ENCODE results near the gene PRR16. TPM values are rescaled to one million over a fixed set of nuclear protein-coding genes. Genes with fewer than 3 reads are reported as not detected.

PRR16 gene
- total and polyA plus RNA-seq, 4 experiments from 2014 or later: not detected

- Mint-ChIP-seq H3K36me3 (no peaks in the 10 kb centered on the region), H3K27me3 (no peaks in the 10 kb centered on the region), H3K9me3 (peaks cover 0 to 3% (median 0%) of the 10 kb centered on the region in 8 donors), H3K4me3 (no peak overlapping the region), H3K4me1 (no peaks in the 10 kb centered on the region), H3K27ac (no peak overlapping the region)
- Histone ChIP-seq H3K4me1 (ENCODE audit: insufficient read depth, low read length) (no peaks in the 10 kb centered on the region), H3K36me3 (ENCODE audit: insufficient read depth, low read length) (no peaks in the 10 kb centered on the region), H3K27ac (ENCODE audit: low read depth, low read length) (no peak overlapping the region), H3K9me3 (ENCODE audit: control insufficient read depth in 1 of 2, low read length in 2 of 2) (no peaks in the 10 kb centered on the region), H3K27me3 (ENCODE audit: insufficient read depth, low read length) (no peaks in the 10 kb centered on the region), H3K4me3 (ENCODE audit: low read length in 2 of 2) (no peak overlapping the region)
- ChIA-PET POLR2A (ENCODE audit: partially characterized antibody) (no interaction called here), CTCF (ENCODE audit: partially characterized antibody) (no interaction called here)
- no peak for DNase-seq
- intact Hi-C loops (cut with micrococcal nuclease): no loop called here
These were observed 12.0 kb downstream of the PRR16 start for GRCh38 chr5:120476063-120476462.

DNA sequence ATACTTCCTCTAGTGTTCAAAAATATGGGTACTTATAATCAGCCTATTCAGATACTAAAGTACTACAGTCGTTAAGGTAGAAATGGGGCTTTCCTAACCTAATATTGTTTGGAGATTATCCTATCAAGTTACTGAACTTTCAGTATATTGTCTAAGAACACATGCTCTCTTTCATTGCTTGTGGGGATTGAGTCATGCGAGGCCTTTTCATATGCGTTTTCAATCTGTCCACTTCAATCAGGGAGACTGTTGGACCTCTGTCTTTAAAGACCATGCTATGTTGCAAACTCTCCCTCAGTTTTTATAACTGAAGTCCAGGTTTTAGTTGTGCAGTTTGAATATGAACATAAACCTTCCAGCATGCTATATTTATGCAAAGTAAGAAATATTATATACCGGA lies 15.0 kb downstream of the PRR16 start:
- no peaks in the 10 kb centered on the region for H3K36me3 ChIP-seq (ENCODE audit: insufficient read depth, low read length)
- H3K9me3 ChIP-seq (ENCODE audit: control insufficient read depth in 1 of 2, low read length in 2 of 2): no peaks in the 10 kb centered on the region
- no peak overlapping the region for H3K4me3 ChIP-seq (ENCODE audit: low read length in 2 of 2)
- no peaks in the 10 kb centered on the region for H3K27me3 ChIP-seq (ENCODE audit: insufficient read depth, low read length)
- no peak for DNase-seq
- POLR2A ChIA-PET (ENCODE audit: partially characterized antibody): no interaction called here
- intact Hi-C loops (cut with micrococcal nuclease): no loop called here
- H3K27ac ChIP-seq (ENCODE audit: low read depth, low read length): no peak overlapping the region
- Mint-ChIP-seq H3K4me1 (no peaks in the 10 kb centered on the region), H3K9me3 (peaks cover 0 to 3% (median 1%) of the 10 kb centered on the region in 8 donors), H3K36me3 (no peaks in the 10 kb centered on the region), H3K27ac (no peak overlapping the region), H3K27me3 (no peaks in the 10 kb centered on the region), H3K4me3 (no peak overlapping the region)
- no peaks in the 10 kb centered on the region for H3K4me1 ChIP-seq (ENCODE audit: insufficient read depth, low read length)
- CTCF ChIA-PET (ENCODE audit: partially characterized antibody): no interaction called here

DNA sequence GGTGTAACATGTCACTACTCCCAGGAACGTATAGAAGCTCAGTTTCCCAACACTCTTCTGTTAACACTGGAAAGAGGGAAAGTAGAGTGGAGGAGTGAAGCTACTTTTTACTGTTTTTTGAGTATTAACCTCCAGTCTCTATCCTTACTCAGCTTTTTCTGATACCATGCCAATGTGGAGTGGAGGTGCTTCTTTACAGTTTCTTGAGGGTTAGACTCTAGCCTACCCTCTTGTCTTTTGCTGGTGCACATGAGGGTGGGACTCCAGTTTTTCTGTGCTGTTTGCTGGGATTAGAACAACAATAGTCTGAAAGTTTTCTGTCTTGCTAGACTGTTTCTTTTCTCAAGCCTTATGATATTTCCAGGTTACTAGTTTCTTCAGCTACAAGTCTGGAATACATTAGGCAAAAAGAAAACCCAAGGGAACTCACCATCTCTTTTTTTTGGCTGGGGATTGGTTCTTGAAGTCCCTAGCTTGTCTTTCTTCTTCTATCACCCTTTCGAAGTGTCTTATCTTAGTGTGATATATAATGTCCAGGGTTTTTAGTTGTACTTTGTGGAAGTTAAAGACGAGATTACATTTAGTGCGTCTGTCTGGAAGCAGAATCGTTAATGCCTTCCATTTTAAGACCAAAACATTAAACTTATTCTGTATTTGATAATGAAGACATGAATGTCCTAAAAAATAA lies 35.9 kb downstream of the PRR16 start:
- no peaks in the 10 kb centered on the region for H3K27me3 Mint-ChIP-seq
- Histone ChIP-seq H3K36me3 (ENCODE audit: insufficient read depth, low read length) (no peaks in the 10 kb centered on the region), H3K27ac (ENCODE audit: low read depth, low read length) (no peak overlapping the region), H3K4me3 (ENCODE audit: low read length in 2 of 2) (no peak overlapping the region), H3K9me3 (ENCODE audit: control insufficient read depth in 1 of 2, low read length in 2 of 2) (no peaks in the 10 kb centered on the region), H3K27me3 (ENCODE audit: insufficient read depth, low read length) (no peaks in the 10 kb centered on the region), H3K4me1 (ENCODE audit: insufficient read depth, low read length) (no peaks in the 10 kb centered on the region)
- no peak overlapping the region for H3K4me3 Mint-ChIP-seq
- H3K36me3 Mint-ChIP-seq: no peaks in the 10 kb centered on the region
- H3K4me1 Mint-ChIP-seq: no peaks in the 10 kb centered on the region
- no peak for DNase-seq
- CTCF ChIA-PET (ENCODE audit: partially characterized antibody): no interaction called here
- H3K9me3 Mint-ChIP-seq: peaks cover 0 to 12% (median 5%) of the 10 kb centered on the region in 8 donors
- H3K27ac Mint-ChIP-seq: no peak overlapping the region
- intact Hi-C loops (cut with micrococcal nuclease): no loop called here
- POLR2A ChIA-PET (ENCODE audit: partially characterized antibody): no interaction called here

- Mint-ChIP-seq H3K4me1 (no peaks in the 10 kb centered on the region), H3K27me3 (no peaks in the 10 kb centered on the region), H3K36me3 (no peaks in the 10 kb centered on the region), H3K27ac (no peak overlapping the region), H3K9me3 (peaks cover 0 to 8% (median 2%) of the 10 kb centered on the region in 8 donors), H3K4me3 (no peak overlapping the region)
- Histone ChIP-seq H3K4me3 (ENCODE audit: low read length in 2 of 2) (no peak overlapping the region), H3K27me3 (ENCODE audit: insufficient read depth, low read length) (no peaks in the 10 kb centered on the region), H3K4me1 (ENCODE audit: insufficient read depth, low read length) (no peaks in the 10 kb centered on the region), H3K9me3 (ENCODE audit: control insufficient read depth in 1 of 2, low read length in 2 of 2) (no peaks in the 10 kb centered on the region), H3K27ac (ENCODE audit: low read depth, low read length) (no peak overlapping the region), H3K36me3 (ENCODE audit: insufficient read depth, low read length) (no peaks in the 10 kb centered on the region)
- CTCF ChIA-PET (ENCODE audit: partially characterized antibody): no interaction called here
- POLR2A ChIA-PET (ENCODE audit: partially characterized antibody): no interaction called here
- DNase-seq: no peak
- intact Hi-C loops (cut with micrococcal nuclease): no loop called here
These were observed 38.4 kb downstream of the PRR16 start for GRCh38 chr5:120502531-120502930.

GRCh38 chr5:120503341-120503740 lies 39.2 kb downstream of the PRR16 start:
- no peak overlapping the region for H3K4me3 ChIP-seq (ENCODE audit: low read length in 2 of 2)
- Mint-ChIP-seq H3K9me3 (peaks cover 0 to 8% (median 2%) of the 10 kb centered on the region in 8 donors), H3K27ac (no peak overlapping the region), H3K27me3 (no peaks in the 10 kb centered on the region), H3K36me3 (no peaks in the 10 kb centered on the region), H3K4me3 (no peak overlapping the region), H3K4me1 (no peaks in the 10 kb centered on the region)
- H3K27me3 ChIP-seq (ENCODE audit: insufficient read depth, low read length): no peaks in the 10 kb centered on the region
- H3K9me3 ChIP-seq (ENCODE audit: control insufficient read depth in 1 of 2, low read length in 2 of 2): no peaks in the 10 kb centered on the region
- no peak overlapping the region for H3K27ac ChIP-seq (ENCODE audit: low read depth, low read length)
- H3K36me3 ChIP-seq (ENCODE audit: insufficient read depth, low read length): no peaks in the 10 kb centered on the region
- H3K4me1 ChIP-seq (ENCODE audit: insufficient read depth, low read length): no peaks in the 10 kb centered on the region
- no peak for DNase-seq
- POLR2A ChIA-PET (ENCODE audit: partially characterized antibody): no interaction called here
- CTCF ChIA-PET (ENCODE audit: partially characterized antibody): no interaction called here
- intact Hi-C loops (cut with micrococcal nuclease): no loop called here

GRCh38 chr5:120504057-120504456 lies 40.0 kb downstream of the PRR16 start:
- Mint-ChIP-seq H3K27ac (no peak overlapping the region), H3K36me3 (no peaks in the 10 kb centered on the region), H3K4me1 (no peaks in the 10 kb centered on the region), H3K27me3 (no peaks in the 10 kb centered on the region), H3K4me3 (no peak overlapping the region), H3K9me3 (peaks cover 0 to 8% (median 2%) of the 10 kb centered on the region in 8 donors)
- no peak for DNase-seq
- POLR2A ChIA-PET (ENCODE audit: partially characterized antibody): no interaction called here
- Histone ChIP-seq H3K4me1 (ENCODE audit: insufficient read depth, low read length) (no peaks in the 10 kb centered on the region), H3K4me3 (ENCODE audit: low read length in 2 of 2) (no peak overlapping the region), H3K27ac (ENCODE audit: low read depth, low read length) (no peak overlapping the region), H3K9me3 (ENCODE audit: control insufficient read depth in 1 of 2, low read length in 2 of 2) (no peaks in the 10 kb centered on the region), H3K27me3 (ENCODE audit: insufficient read depth, low read length) (no peaks in the 10 kb centered on the region), H3K36me3 (ENCODE audit: insufficient read depth, low read length) (no peaks in the 10 kb centered on the region)
- CTCF ChIA-PET (ENCODE audit: partially characterized antibody): no interaction called here
- intact Hi-C loops (cut with micrococcal nuclease): no loop called here

DNA sequence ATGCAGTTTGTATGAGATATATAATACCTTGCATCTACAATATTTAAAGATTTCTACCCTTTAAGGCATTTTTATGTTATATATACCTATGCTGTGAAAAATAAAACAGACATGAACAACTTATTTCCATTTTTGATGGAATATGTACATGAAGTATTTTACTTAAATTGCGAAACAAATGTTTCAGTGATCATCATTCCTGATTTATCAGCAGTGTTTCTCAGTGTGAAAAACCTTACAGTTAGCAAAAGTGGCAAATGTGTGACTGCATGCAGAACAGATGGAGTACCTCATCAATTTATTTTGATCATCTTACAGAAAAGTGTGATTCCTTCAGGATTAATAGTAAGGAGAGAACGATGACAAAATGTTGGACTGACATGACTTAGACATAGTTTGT lies 43.1 kb downstream of the PRR16 start:
- Histone ChIP-seq H3K9me3 (ENCODE audit: control insufficient read depth in 1 of 2, low read length in 2 of 2) (no peaks in the 10 kb centered on the region), H3K4me1 (ENCODE audit: insufficient read depth, low read length) (no peaks in the 10 kb centered on the region), H3K36me3 (ENCODE audit: insufficient read depth, low read length) (no peaks in the 10 kb centered on the region), H3K27ac (ENCODE audit: low read depth, low read length) (no peak overlapping the region), H3K4me3 (ENCODE audit: low read length in 2 of 2) (no peak overlapping the region), H3K27me3 (ENCODE audit: insufficient read depth, low read length) (no peaks in the 10 kb centered on the region)
- Mint-ChIP-seq H3K4me1 (no peaks in the 10 kb centered on the region), H3K4me3 (no peak overlapping the region), H3K9me3 (peaks cover 0 to 5% (median 0%) of the 10 kb centered on the region in 8 donors), H3K27ac (no peak overlapping the region), H3K27me3 (no peaks in the 10 kb centered on the region), H3K36me3 (no peaks in the 10 kb centered on the region)
- intact Hi-C loops (cut with micrococcal nuclease): no loop called here
- CTCF ChIA-PET (ENCODE audit: partially characterized antibody): no interaction called here
- POLR2A ChIA-PET (ENCODE audit: partially characterized antibody): no interaction called here
- no peak for DNase-seq

Data from CD4-positive, alpha-beta memory T cell (primary cell).